A549 treated with GW870086 at 1 μM for 4 hours (cell line): ENCODE measurements around the gene OAT. TPM values are rescaled to one million over a fixed set of nuclear protein-coding genes. Genes with fewer than 3 reads are reported as not detected.

Experiments
- total RNA-seq: library from RNA; stranded (reverse); fragments of 200-300 nt; extraction: Qiagen RNA extraction; gene quantifications from 5 replicates; pipeline ENCODE4 v1.2.3, GENCODE V29; 2022; ENCODE audit warnings: low read depth

The OAT gene
- 65.5 to 92.8 TPM (median 74.5 TPM) in 5 replicates for total RNA-seq

GRCh38 chr10:124418726-124419501, at the start of gene OAT:
Gene OAT (minus strand): TSS chr10:124418923. CDS start chr10:124412171, 6,752 bp downstream.

GRCh38 chr10:124461642-124462347, 43.1 kb upstream of the OAT start, which contains the start of gene LHPP:
Gene LHPP (plus strand): TSS chr10:124461823. CDS start chr10:124461863, 40 bp downstream.

GRCh38 chr10:124450012-124450782, 31.5 kb upstream of the OAT start, which contains the start of gene NKX1-2:
Gene NKX1-2 (minus strand): TSS chr10:124450035. CDS start chr10:124449943, 92 bp downstream.

Other genes with a start within 250 kb of the OAT start
- 0.03 to 0.06 TPM in 2 of 5 replicates, not detected in the others for gene NKX1-2, start 31.1 kb upstream of the OAT start, total RNA-seq
- 10.7 to 12.5 TPM (median 12.0 TPM) in 5 replicates for gene LHPP, start 42.9 kb upstream of the OAT start, total RNA-seq